GM19395 (cell line): Measurements from ENCODE around the gene TSPAN4.

Source experiments
- ATAC-seq: cut with Tn5 transposase; IDR thresholded peaks from one replicate; pipeline ENCODE4 v1.9.1; 2021; ENCODE audit warnings: mild to moderate bottlenecking, moderate library complexity; ENCODE audit not compliant: unreplicated experiment

The TSPAN4 gene

GRCh38 chr11:803770-804598 is 38.7 kb upstream of the TSPAN4 start:
- ATAC-seq: no peak

- ATAC-seq: no peak
Measured at GRCh38 chr11:804599-804964, 38.1 kb upstream of the TSPAN4 start.

- ATAC-seq: no peak
Measured at GRCh38 chr11:808427-809286, 34.0 kb upstream of the TSPAN4 start.

GRCh38 chr11:809287-810039 is 33.2 kb upstream of the TSPAN4 start, which contains the start of gene RPLP2:
Gene RPLP2 (plus strand): TSS chr11:809967. CDS start chr11:810235, 268 bp downstream.
- ATAC-seq: peak; percentile 68

GRCh38 chr11:810040-810567 is 32.5 kb upstream of the TSPAN4 start:
- peak; percentile 4 for ATAC-seq

- ATAC-seq: no peak
Measured at GRCh38 chr11:811446-812245, 31.0 kb upstream of the TSPAN4 start.

GRCh38 chr11:812390-812789 is 30.3 kb upstream of the TSPAN4 start:
- no peak for ATAC-seq

GRCh38 chr11:813072-813455 is 29.6 kb upstream of the TSPAN4 start:
- ATAC-seq: no peak

GRCh38 chr11:813456-814096 is 29.1 kb upstream of the TSPAN4 start:
- no peak for ATAC-seq

- ATAC-seq: no peak
Measured at GRCh38 chr11:815675-816432, 26.8 kb upstream of the TSPAN4 start.

- no peak for ATAC-seq
Measured at GRCh38 chr11:816433-816779, 26.2 kb upstream of the TSPAN4 start.

- no peak for ATAC-seq
Measured at GRCh38 chr11:818396-819128, 24.1 kb upstream of the TSPAN4 start, which contains the start of gene PNPLA2. Gene PNPLA2 (plus strand): TSS chr11:818914. CDS start chr11:819719, 805 bp downstream.

GRCh38 chr11:819129-819931 is 23.3 kb upstream of the TSPAN4 start:
- peak; percentile 68 for ATAC-seq

GRCh38 chr11:819943-820649 is 22.6 kb upstream of the TSPAN4 start:
- ATAC-seq: peak; percentile 71

GRCh38 chr11:820655-821511 is 21.8 kb upstream of the TSPAN4 start:
- no peak for ATAC-seq
